GM21360 (cell line): ENCODE measurements around the gene FREM2.

Experiments
- ATAC-seq: cut with Tn5 transposase; IDR thresholded peaks from one replicate; pipeline ENCODE4 v1.9.1; 2021; ENCODE audit warnings: mild to moderate bottlenecking, moderate library complexity; ENCODE audit not compliant: unreplicated experiment

Gene FREM2

GRCh38 chr13:38883783-38884182, 196.9 kb downstream of the FREM2 start:
- no peak for ATAC-seq

GRCh38 chr13:38888309-38888708, 201.4 kb downstream of the FREM2 start:
- no peak for ATAC-seq

GRCh38 chr13:38895075-38895474, 208.2 kb downstream of the FREM2 start:
- no peak for ATAC-seq

- no peak for ATAC-seq
Measured at GRCh38 chr13:38897521-38897920, 210.6 kb downstream of the FREM2 start.

GRCh38 chr13:38898481-38898880, 211.6 kb downstream of the FREM2 start:
- ATAC-seq, result peak; percentile 56

GRCh38 chr13:38899571-38899970, 212.7 kb downstream of the FREM2 start:
- ATAC-seq, result no peak

GRCh38 chr13:38900188-38900587, 213.3 kb downstream of the FREM2 start:
- no peak for ATAC-seq

GRCh38 chr13:38902551-38902950, 215.7 kb downstream of the FREM2 start:
- ATAC-seq, result no peak

GRCh38 chr13:38905081-38905480, 218.2 kb downstream of the FREM2 start:
- ATAC-seq, result no peak

GRCh38 chr13:38905861-38906260, 219.0 kb downstream of the FREM2 start:
- no peak for ATAC-seq

- ATAC-seq, result no peak
Measured at GRCh38 chr13:38908574-38908973, 221.7 kb downstream of the FREM2 start.

GRCh38 chr13:38914070-38914469, 227.2 kb downstream of the FREM2 start:
- ATAC-seq, result no peak

- ATAC-seq, result no peak
Measured at GRCh38 chr13:38921081-38921480, 234.2 kb downstream of the FREM2 start.

GRCh38 chr13:38922170-38922569, 235.3 kb downstream of the FREM2 start:
- no peak for ATAC-seq

GRCh38 chr13:38933786-38934185, 246.9 kb downstream of the FREM2 start:
- no peak for ATAC-seq
